ENCODE measurements around the gene GALNT15.

DNA sequence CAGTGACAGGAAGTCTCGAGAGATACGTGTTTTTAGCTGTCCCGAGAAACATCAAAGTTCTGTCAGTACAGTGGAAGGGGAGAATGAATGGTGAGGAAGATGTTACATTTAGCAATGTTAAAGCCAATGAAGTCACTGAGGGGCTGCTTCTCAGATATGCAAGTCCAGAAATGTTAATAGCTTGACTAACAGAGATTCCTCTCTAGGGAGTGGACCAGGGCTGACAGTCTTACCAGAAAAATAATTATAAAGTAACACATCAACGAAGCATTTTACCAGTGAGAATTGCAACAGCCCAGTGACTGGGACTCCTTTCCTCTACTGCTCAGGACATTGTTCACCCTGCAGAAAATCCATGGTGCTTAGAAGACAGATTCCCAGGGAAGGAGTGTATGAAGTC lies 23.9 kb downstream of the GALNT15 start:
- TF ChIP-seq POLR2A (IDR thresholded peaks at IDR 0.05; ENCODE audit: low read depth, low read length) (no peak), POLR2AphosphoS5 (IDR thresholded peaks at IDR 0.05; ENCODE audit: low read depth, low read length) (no peak)

All from GM12892 (cell line).